Transverse colon (tissue), 4 donors: ENCODE data around the gene SDC3. TPM values are rescaled to one million over a fixed set of nuclear protein-coding genes. Genes with fewer than 3 reads are reported as not detected.
"Not testable (repeated sequence)": the region's sequence is repeated elsewhere in the genome, so short reads cannot be mapped to it uniquely, and the experiment has no call there.

Experiments used
- DNase-seq: peaks from one replicate; pipeline ENCODE4 v3.0.0-alpha.2; 2019
- H3K27ac ChIP-seq, 4 donors: fragments of 200-600 bp; sonication (generic); 2 replicates each; pipeline ENCODE4 v1.5.1; 2016 to 2018; ENCODE audit warnings: inconsistent platforms in 4 of 4
- H3K27me3 ChIP-seq: fragments of 200-600 bp; sonication (generic); 2 replicates; pipeline ENCODE4 v1.5.1; 2017; ENCODE audit warnings: inconsistent platforms
- H3K36me3 ChIP-seq, 4 donors: fragments of 200-600 bp; sonication (generic); 2 replicates each; pipeline ENCODE4 v1.5.1; 2017 to 2019; ENCODE audit warnings: inconsistent platforms in 4 of 4
- H3K4me1 ChIP-seq, 4 donors: fragments of 200-600 bp; sonication (generic); 2 replicates each; pipeline ENCODE4 v1.5.1; 2017 to 2020; ENCODE audit warnings: inconsistent platforms in 4 of 4
- H3K4me3 ChIP-seq, 4 donors: fragments of 200-600 bp; sonication (generic); 1 replicate in 1 of 4; 2 replicates in 3 of 4; pipeline versions ENCODE4 v1.5.1 to v1.6.1; 2017 to 2019; ENCODE audit warnings: inconsistent platforms in 4 of 4
- H3K9me3 ChIP-seq, 2 donors: fragments of 200-600 bp; sonication (generic); 2 replicates each; pipeline ENCODE4 v1.5.1; 2017 to 2019; ENCODE audit warnings: inconsistent platforms in 2 of 2
- EP300 ChIP-seq: sonication (generic); formaldehyde crosslinking; IDR thresholded peaks from one replicate; pipeline ENCODE4 v1.6.1; 2017; ENCODE audit warnings: antibody characterized with exemption, low read depth
- POLR2A ChIP-seq: fragments of 450-650 bp; IDR thresholded peaks from one replicate; pipeline ENCODE4 v1.6.1; 2016; ENCODE audit warnings: antibody characterized with exemption, mild to moderate bottlenecking, moderate library complexity
- POLR2AphosphoS5 ChIP-seq, 3 donors: sonication (generic); formaldehyde crosslinking; IDR thresholded peaks; one replicate each; pipeline ENCODE4 v1.6.1; 2016; ENCODE audit warnings: antibody characterized with exemption in 3 of 3
- WGBS, 2 donors: methylation state at CpG; one replicate each; pipeline ENCODE4 v1.1.5; 2018; ENCODE audit warnings: low coverage in 1 of 2; 5-methylcytosine and 5-hydroxymethylcytosine counted together
- in situ Hi-C, 4 donors: fragments of 200-750 bp; cut with MboI; loops; one replicate each; pipeline versions ENCODE4 v1.15.0 to v1.15.1; 2017; ENCODE audit warnings: low sequenced_read_pairs in 3 of 4, low pct_ligation_motif_present in 1 of 4, low pct_unique_long_range_greater_than_20kb in 1 of 4
- intact Hi-C: fragments of 100-400 bp; cut with DNase I; formaldehyde crosslinking; loops from one replicate; pipeline ENCODE4 v1.15.1; 2023; ENCODE audit warnings: low total_unique reads
- total RNA-seq, 4 donors: library from RNA; depleted of rRNA; stranded (reverse); fragments of >200 nt; gene quantifications; one replicate each; pipeline ENCODE4 v1.1.0, GENCODE V29; 2016
- TF ChIP-seq, protein P1 (sequence below), 5 experiments: fragments of 200-600 bp in 3 of 5; fragments of 450-650 bp in 2 of 5; sonication (generic) in 3 of 5; IDR thresholded peaks; 1 replicate in 2 of 5; 2 replicates in 3 of 5; pipeline ENCODE4 v1.5.1; 2016 to 2017; ENCODE audit warnings: antibody characterized with exemption in 5 of 5, inconsistent platforms in 3 of 5, mild to moderate bottlenecking in 2 of 5, moderate library complexity in 1 of 5

Gene SDC3
- total RNA-seq, 4 donors from 2014 or later, result 7.9 to 35.4 (median 10.1) TPM

DNA sequence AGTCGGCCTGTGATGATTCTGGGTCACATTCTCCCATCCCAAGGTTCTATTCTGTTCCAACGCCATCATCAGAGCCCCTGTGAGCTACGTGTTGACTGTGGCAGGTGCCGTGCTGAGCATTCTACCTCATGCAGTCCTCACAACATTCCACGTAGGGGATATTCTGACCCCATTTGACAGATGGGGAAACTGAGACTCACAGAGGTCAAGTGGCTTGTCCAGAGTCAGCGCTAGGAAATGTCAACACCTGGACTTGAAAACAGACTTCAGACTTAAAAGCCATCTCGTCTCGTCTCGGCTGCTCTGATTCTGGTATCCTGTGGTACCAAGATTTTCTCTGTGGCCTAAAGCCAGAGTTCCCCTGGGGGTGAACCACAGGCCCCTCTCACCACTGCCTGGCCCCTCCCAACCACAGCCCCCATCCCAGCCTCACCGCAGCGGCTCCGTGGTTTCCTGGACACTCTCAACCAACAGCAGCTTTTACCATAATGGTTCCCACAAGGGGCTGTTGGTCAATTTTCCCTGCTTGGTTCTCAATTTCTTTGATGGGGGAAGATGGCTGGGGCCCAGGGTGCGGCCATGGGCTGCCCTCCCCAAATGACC lies 39.6 kb downstream of the SDC3 start:
- WGBS, 2 donors, result 76 to 89% methylated on average over 1 to 13 of the region's 13 CpGs

DNA sequence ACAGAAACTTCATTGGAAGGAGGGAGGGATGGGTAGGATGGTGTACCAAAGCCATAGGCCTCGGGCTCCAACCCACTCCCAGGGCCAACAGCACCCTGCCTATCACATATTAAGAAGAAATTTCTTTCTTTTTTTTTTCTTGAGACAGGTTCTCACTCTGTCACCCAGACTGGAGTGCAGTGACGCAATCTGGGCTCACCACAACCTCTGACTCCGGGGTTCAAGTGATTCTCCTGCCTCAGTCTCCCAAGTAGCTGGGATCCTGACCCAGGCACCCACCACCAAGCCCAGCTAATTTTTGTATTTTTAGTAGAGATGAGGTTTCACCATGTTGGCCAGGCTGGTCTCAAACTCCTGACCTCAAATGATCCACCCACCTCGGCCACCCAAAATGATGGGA lies 40.5 kb downstream of the SDC3 start:
- H3K27ac ChIP-seq, intact Hi-C loops, in situ Hi-C loops, H3K9me3 ChIP-seq, H3K4me3 ChIP-seq, H3K27me3 ChIP-seq, H3K36me3 ChIP-seq, DNase-seq, H3K4me1 ChIP-seq: not testable (repeated sequence)
- 92% methylated on average over 4 of the region's 4 CpGs; no CpG with 5 or more reads in 1 of the 2 donors for WGBS, 2 donors

More for the DNA sequence above, 39.6 kb downstream of the SDC3 start:
- Histone ChIP-seq H3K27me3 (no peaks in the 10 kb centered on the region), H3K9me3 (no peaks in the 10 kb centered on the region), H3K27ac (no peak overlapping the region), H3K4me3 (no peak overlapping the region), H3K4me1 (no peaks in the 10 kb centered on the region), H3K36me3 (peaks cover 0 to 6% (median 0%) of the 10 kb centered on the region in 4 donors)
- in situ Hi-C loops (no loop called here), intact Hi-C loops (no loop called here)
- no peak for DNase-seq
- TF ChIP-seq POLR2A (no peak), POLR2AphosphoS5 (IDR thresholded peaks at IDR 0.05) (no peak), EP300 (no peak)
- TF ChIP-seq, protein P1, sequence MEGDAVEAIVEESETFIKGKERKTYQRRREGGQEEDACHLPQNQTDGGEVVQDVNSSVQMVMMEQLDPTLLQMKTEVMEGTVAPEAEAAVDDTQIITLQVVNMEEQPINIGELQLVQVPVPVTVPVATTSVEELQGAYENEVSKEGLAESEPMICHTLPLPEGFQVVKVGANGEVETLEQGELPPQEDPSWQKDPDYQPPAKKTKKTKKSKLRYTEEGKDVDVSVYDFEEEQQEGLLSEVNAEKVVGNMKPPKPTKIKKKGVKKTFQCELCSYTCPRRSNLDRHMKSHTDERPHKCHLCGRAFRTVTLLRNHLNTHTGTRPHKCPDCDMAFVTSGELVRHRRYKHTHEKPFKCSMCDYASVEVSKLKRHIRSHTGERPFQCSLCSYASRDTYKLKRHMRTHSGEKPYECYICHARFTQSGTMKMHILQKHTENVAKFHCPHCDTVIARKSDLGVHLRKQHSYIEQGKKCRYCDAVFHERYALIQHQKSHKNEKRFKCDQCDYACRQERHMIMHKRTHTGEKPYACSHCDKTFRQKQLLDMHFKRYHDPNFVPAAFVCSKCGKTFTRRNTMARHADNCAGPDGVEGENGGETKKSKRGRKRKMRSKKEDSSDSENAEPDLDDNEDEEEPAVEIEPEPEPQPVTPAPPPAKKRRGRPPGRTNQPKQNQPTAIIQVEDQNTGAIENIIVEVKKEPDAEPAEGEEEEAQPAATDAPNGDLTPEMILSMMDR (IDR thresholded peaks at IDR 0.05), result no peak

DNA sequence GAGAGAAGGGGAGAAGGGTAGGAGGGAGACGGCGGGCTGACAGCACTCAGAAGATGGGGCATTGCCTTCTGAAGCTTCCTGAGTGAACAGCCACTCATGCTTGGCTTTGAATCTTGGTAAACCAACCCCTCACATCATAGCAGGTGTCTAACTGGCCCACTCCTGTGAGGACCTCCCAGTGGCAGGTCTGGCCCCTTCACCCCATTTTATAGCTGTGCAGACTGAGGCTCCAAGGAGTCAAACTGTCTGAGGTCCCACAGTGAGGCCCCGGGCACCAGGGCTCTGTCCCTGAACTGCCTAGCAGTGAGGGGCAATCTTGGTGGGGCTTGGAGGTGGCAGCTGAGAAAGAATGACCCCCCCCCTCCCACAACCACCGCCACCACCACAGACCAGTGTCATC lies 41.0 kb downstream of the SDC3 start:
- H3K4me1 ChIP-seq, result no peaks in the 10 kb centered on the region
- TF ChIP-seq POLR2A (no peak), EP300 (no peak), POLR2AphosphoS5 (IDR thresholded peaks at IDR 0.05) (no peak)
- TF ChIP-seq, protein P1 (IDR thresholded peaks at IDR 0.05), result no peak
- H3K27ac ChIP-seq, result no peak overlapping the region
- no peaks in the 10 kb centered on the region for H3K9me3 ChIP-seq
- no peaks in the 10 kb centered on the region for H3K36me3 ChIP-seq
- in situ Hi-C loops, result no loop called here
- no peak for DNase-seq
- WGBS, 2 donors, result 84 to 100% methylated on average over 2 to 4 of the region's 4 CpGs
- no peaks in the 10 kb centered on the region for H3K27me3 ChIP-seq
- intact Hi-C loops, result no loop called here
- H3K4me3 ChIP-seq, result no peak overlapping the region

DNA sequence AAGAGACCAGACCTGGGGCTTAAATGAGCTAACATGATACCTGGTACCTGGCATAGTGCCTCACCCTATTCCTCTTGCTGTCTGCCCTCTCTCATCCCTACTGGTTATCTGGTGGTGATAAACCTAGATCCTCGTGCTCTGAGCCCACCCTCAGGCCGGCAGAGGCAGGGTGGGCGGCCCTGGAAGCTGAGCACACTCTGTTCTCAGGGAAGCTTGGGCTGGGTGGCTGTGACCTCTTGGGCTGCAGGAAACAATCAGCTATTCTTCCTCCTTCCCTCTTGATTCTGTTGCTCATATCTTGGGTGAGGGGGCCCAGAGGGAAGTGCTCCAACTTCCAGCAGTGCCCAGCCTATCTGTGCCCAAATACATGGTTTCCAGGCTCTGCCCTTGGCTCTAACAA lies 42.0 kb downstream of the SDC3 start:
- TF ChIP-seq, protein P1 (IDR thresholded peaks at IDR 0.05), result no peak
- no peak for TF ChIP-seq EP300
- TF ChIP-seq POLR2A, result no peak
- TF ChIP-seq POLR2AphosphoS5 (IDR thresholded peaks at IDR 0.05), result no peak
- DNase-seq, result no peak
- Histone ChIP-seq H3K36me3 (no peaks in the 10 kb centered on the region), H3K4me1 (no peaks in the 10 kb centered on the region), H3K4me3 (no peak overlapping the region), H3K27me3 (no peaks in the 10 kb centered on the region), H3K9me3 (no peaks in the 10 kb centered on the region), H3K27ac (no peak overlapping the region)
- 40 to 64% methylated on average over 2 to 3 of the region's 3 CpGs for WGBS, 2 donors
- intact Hi-C loops, result no loop called here
- in situ Hi-C loops, result no loop called here

DNA sequence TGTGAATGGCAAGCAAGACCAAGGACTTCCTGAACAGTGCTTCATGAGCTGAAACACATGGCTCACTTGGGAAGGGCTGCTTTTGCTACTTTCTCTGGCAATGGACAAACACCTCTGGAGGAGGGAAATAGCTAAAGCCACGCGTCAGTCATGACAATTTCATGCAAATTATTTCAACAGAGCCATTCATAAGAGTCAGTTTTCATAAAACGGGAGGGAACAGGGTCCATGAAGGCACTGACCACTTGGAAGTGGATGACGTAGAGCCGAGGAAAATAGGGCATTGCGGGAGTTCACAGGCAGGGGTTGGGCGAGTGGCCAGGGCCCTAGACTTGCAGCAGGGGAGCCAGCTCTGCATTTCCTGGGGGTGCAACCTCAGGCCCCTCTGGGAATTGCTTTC lies 43.9 kb downstream of the SDC3 start:
- Histone ChIP-seq H3K4me3 (no peak overlapping the region), H3K27ac (no peak overlapping the region), H3K36me3 (no peaks in the 10 kb centered on the region), H3K27me3 (no peaks in the 10 kb centered on the region), H3K9me3 (no peaks in the 10 kb centered on the region), H3K4me1 (no peaks in the 10 kb centered on the region)
- DNase-seq, result no peak
- in situ Hi-C loops, result no loop called here
- TF ChIP-seq POLR2AphosphoS5 (IDR thresholded peaks at IDR 0.05), result no peak
- TF ChIP-seq, protein P1 (IDR thresholded peaks at IDR 0.05), result no peak
- TF ChIP-seq POLR2A, result no peak
- no peak for TF ChIP-seq EP300
- whole genome bisulfite sequencing, 2 donors, result 66 to 74% methylated on average over 6 to 7 of the region's 7 CpGs
- intact Hi-C loops, result no loop called here
